Measurements from ENCODE around the gene ANKS3. TPM values are rescaled to one million over a fixed set of nuclear protein-coding genes. Genes with fewer than 3 reads are reported as not detected.

Gene ANKS3
- total RNA-seq, 1 experiment from 2014 or later, result 22.6 TPM

DNA sequence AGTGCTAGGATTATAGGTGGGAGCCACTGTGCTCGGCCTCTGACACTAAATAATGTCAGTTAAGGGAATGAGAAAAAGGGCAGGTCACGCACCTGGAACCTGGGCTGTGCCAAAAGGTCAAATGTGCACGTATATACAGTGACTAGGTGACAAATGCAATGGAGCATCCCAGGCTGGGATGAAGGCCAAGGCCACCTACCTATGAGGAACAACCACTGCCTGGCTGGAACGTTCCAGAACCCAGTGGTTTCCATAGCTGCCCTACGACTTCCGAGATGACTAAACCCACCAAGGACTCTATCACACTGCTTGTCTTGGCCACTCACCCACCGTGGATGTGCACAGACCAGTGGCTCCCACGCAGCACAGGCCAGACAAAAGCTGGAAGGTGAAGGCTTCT, 16.8 kb upstream of the ANKS3 start:
- ChIA-PET POLR2A (ENCODE audit: unreplicated experiment) (no interaction called here), CTCF (no interaction called here)
- Histone ChIP-seq H3K4me1 (ENCODE audit: insufficient read depth, low read length) (no peaks in the 10 kb centered on the region), H3K9me2 (replicated peaks; ENCODE audit: low read length) (no peaks in the 10 kb centered on the region), H3K79me2 (ENCODE audit: low read length) (no peaks in the 10 kb centered on the region), H3K9me3 (ENCODE audit: low read length) (no peaks in the 10 kb centered on the region), H4K20me1 (ENCODE audit: low read length) (no peaks in the 10 kb centered on the region), H2AFZ (ENCODE audit: low read length) (no peak overlapping the region), H3K27ac (ENCODE audit: low read length) (no peak overlapping the region), H3K9ac (ENCODE audit: low read length) (no peak overlapping the region), H3K27me3 (ENCODE audit: low read length) (no peaks in the 10 kb centered on the region), H3K36me3 (ENCODE audit: low read depth, low read length) (peaks cover 6% of the 10 kb centered on the region), H3K4me2 (ENCODE audit: low read length) (no peak overlapping the region), H3K4me3 (ENCODE audit: low read length) (no peak overlapping the region), H3F3A (ENCODE audit: low read length, unreplicated experiment) (no peaks in the 10 kb centered on the region)
- no TSS peak for BruUV-seq (replicated peaks)
- DNase-seq, result no peak
- intact Hi-C loops (cut with micrococcal nuclease), result no loop called here
- ATAC-seq, result no peak
- TF ChIP-seq EZH2phosphoT487 (IDR thresholded peaks at IDR 0.05; ENCODE audit: borderline replicate concordance, low read length) (no peak), EZH2 (IDR thresholded peaks at IDR 0.05; ENCODE audit: low read length, unreplicated experiment) (no peak)
- TF ChIP-seq, protein P1, sequence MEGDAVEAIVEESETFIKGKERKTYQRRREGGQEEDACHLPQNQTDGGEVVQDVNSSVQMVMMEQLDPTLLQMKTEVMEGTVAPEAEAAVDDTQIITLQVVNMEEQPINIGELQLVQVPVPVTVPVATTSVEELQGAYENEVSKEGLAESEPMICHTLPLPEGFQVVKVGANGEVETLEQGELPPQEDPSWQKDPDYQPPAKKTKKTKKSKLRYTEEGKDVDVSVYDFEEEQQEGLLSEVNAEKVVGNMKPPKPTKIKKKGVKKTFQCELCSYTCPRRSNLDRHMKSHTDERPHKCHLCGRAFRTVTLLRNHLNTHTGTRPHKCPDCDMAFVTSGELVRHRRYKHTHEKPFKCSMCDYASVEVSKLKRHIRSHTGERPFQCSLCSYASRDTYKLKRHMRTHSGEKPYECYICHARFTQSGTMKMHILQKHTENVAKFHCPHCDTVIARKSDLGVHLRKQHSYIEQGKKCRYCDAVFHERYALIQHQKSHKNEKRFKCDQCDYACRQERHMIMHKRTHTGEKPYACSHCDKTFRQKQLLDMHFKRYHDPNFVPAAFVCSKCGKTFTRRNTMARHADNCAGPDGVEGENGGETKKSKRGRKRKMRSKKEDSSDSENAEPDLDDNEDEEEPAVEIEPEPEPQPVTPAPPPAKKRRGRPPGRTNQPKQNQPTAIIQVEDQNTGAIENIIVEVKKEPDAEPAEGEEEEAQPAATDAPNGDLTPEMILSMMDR (conservative IDR thresholded peaks at IDR 0.05; ENCODE audit: low read depth, low read length), result no peak

DNA sequence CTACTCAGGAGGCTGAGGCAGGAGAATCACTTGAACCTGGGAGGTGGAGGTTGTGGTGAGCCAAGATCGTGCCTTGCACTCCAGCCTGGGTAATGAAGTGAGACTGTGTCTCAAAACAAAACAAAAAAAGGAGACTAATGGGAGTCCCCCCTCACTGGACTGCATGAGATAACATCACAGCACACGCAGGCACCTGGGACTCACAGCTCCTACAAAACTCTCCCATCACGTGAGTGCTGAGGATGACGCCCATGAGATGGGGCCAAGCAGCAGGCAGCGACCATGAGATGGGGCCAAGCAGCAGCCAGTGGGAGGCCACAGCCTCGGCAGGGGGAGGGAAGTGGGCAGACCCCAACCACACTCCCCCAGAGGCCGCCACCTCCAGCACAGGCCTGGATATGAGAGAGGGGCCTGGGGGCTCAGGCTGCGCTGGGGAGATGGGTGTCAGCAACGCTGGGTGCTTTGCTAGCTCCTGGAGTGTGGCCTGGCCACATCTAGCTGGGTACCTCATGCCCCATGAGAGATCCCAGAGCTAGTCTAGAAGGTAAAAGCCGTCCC, 15.7 kb upstream of the ANKS3 start:
- no peaks in the 10 kb centered on the region for H3K9me3 ChIP-seq (ENCODE audit: low read length)
- POLR2A ChIA-PET (ENCODE audit: unreplicated experiment), result no interaction called here
- no peaks in the 10 kb centered on the region for H3K79me2 ChIP-seq (ENCODE audit: low read length)
- no peaks in the 10 kb centered on the region for H3K36me3 ChIP-seq (ENCODE audit: low read depth, low read length)
- H3K9ac ChIP-seq (ENCODE audit: low read length), result no peak overlapping the region
- no TSS peak for BruUV-seq (replicated peaks)
- ATAC-seq, result no peak
- CTCF ChIA-PET, result no interaction called here
- no peaks in the 10 kb centered on the region for H3K9me2 ChIP-seq (replicated peaks; ENCODE audit: low read length)
- H3K4me1 ChIP-seq (ENCODE audit: insufficient read depth, low read length), result no peaks in the 10 kb centered on the region
- TF ChIP-seq EZH2 (IDR thresholded peaks at IDR 0.05; ENCODE audit: low read length, unreplicated experiment), result no peak
- no peak for TF ChIP-seq EZH2phosphoT487 (IDR thresholded peaks at IDR 0.05; ENCODE audit: borderline replicate concordance, low read length)
- TF ChIP-seq, protein P1 (conservative IDR thresholded peaks at IDR 0.05; ENCODE audit: low read depth, low read length), result no peak
- H3K27me3 ChIP-seq (ENCODE audit: low read length), result no peaks in the 10 kb centered on the region
- intact Hi-C loops (cut with micrococcal nuclease), result no loop called here
- no peaks in the 10 kb centered on the region for H4K20me1 ChIP-seq (ENCODE audit: low read length)
- H3F3A ChIP-seq (ENCODE audit: low read length, unreplicated experiment), result no peaks in the 10 kb centered on the region
- H3K27ac ChIP-seq (ENCODE audit: low read length), result no peak overlapping the region
- no peak for DNase-seq
- no peak overlapping the region for H3K4me2 ChIP-seq (ENCODE audit: low read length)
- H3K4me3 ChIP-seq (ENCODE audit: low read length), result no peak overlapping the region
- H2AFZ ChIP-seq (ENCODE audit: low read length), result no peak overlapping the region

DNA sequence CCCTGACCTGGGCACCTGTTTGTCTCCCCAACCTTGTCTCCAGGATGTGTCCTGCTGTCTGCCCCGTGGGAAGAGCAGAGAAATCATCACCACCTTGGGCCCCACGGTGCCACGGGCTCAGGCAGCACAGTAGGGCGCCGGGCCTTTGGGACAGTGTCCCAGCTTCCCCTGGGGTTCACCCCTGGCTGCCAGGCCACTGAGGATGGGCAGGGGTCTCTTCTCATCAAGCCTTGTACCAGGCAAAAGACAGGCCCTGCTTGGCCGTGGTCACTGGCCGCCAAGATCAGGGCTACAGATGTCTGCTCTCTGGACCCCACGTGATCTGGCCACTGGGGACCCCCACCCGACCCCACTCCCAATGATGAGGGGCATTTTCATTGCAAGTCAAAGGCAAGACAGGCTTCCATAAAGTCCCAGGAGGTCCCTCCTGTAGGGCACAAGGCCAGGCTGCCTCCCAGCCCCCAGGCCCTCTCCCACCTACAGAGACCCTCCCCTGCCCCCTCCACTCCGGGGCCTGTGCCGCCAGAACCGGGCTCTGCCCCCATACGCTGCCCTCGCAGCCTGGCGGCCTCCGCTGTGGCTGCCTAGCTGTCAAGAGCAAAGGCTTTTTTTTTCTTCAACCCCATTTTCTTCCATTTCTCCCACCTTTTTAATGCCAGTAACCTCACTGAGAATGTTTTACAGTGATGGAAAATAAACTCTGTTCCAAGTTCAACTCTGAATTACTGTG, 14.8 kb upstream of the ANKS3 start:
- Histone ChIP-seq H3K79me2 (ENCODE audit: low read length) (no peaks in the 10 kb centered on the region), H3K27ac (ENCODE audit: low read length) (no peak overlapping the region), H3K4me3 (ENCODE audit: low read length) (no peak overlapping the region), H3K9me2 (replicated peaks; ENCODE audit: low read length) (no peaks in the 10 kb centered on the region), H4K20me1 (ENCODE audit: low read length) (no peaks in the 10 kb centered on the region), H3F3A (ENCODE audit: low read length, unreplicated experiment) (no peaks in the 10 kb centered on the region), H3K36me3 (ENCODE audit: low read depth, low read length) (no peaks in the 10 kb centered on the region), H3K4me1 (ENCODE audit: insufficient read depth, low read length) (no peaks in the 10 kb centered on the region), H3K4me2 (ENCODE audit: low read length) (no peak overlapping the region), H3K27me3 (ENCODE audit: low read length) (no peaks in the 10 kb centered on the region), H2AFZ (ENCODE audit: low read length) (no peak overlapping the region), H3K9me3 (ENCODE audit: low read length) (no peaks in the 10 kb centered on the region), H3K9ac (ENCODE audit: low read length) (no peak overlapping the region)
- ChIA-PET POLR2A (ENCODE audit: unreplicated experiment) (no interaction called here), CTCF (no interaction called here)
- intact Hi-C loops (cut with micrococcal nuclease), result no loop called here
- ATAC-seq (no peak), DNase-seq (no peak)
- BruUV-seq (replicated peaks), result no TSS peak
- TF ChIP-seq EZH2phosphoT487 (IDR thresholded peaks at IDR 0.05; ENCODE audit: borderline replicate concordance, low read length) (no peak), EZH2 (IDR thresholded peaks at IDR 0.05; ENCODE audit: low read length, unreplicated experiment) (no peak)

All from PC-3 (cell line).